Mesenchymal stem cell (in vitro differentiated cells and primary cell): ENCODE data around the gene ACSF3.
A peak's percentile ranks its signal among the peaks of the same experiment; 100 is the strongest.

ENCODE experiments used
- DNase-seq: peaks from one replicate; pipeline ENCODE4 v3.0.0-alpha.2; 2013
- H2AFZ ChIP-seq: one replicate; pipeline ENCODE4 v1.6.1; 2013; ENCODE audit warnings: low read depth, mild to moderate bottlenecking, control low read depth, inconsistent platforms, low read length, moderate library complexity
- H2AK5ac ChIP-seq: 2 replicates; pipeline ENCODE4 v1.6.1; 2013; ENCODE audit warnings: low read length, moderate library complexity, mild to moderate bottlenecking, inconsistent platforms; ENCODE audit not compliant: severe bottlenecking
- H2BK120ac ChIP-seq: one replicate; pipeline ENCODE4 v1.6.1; 2013; ENCODE audit warnings: low read depth, mild to moderate bottlenecking, inconsistent platforms, low read length, moderate library complexity
- H2BK12ac ChIP-seq, 2 experiments: one replicate each; pipeline ENCODE4 v1.6.1; 2013; ENCODE audit warnings: inconsistent platforms in 2 of 2, low read length in 2 of 2, mild to moderate bottlenecking in 2 of 2, moderate library complexity in 2 of 2, control low read depth in 1 of 2
- H2BK15ac ChIP-seq: one replicate; pipeline ENCODE4 v1.6.1; 2013; ENCODE audit warnings: mild to moderate bottlenecking, low read depth, inconsistent platforms; ENCODE audit not compliant: poor library complexity, severe bottlenecking
- H2BK5ac ChIP-seq: 2 replicates; pipeline ENCODE4 v1.6.1; 2013; ENCODE audit warnings: low read depth, mild to moderate bottlenecking, low read length, control low read depth, inconsistent platforms; ENCODE audit not compliant: poor library complexity, severe bottlenecking
- H3K14ac ChIP-seq, 2 experiments: one replicate each; pipeline ENCODE4 v1.6.1; 2013; ENCODE audit warnings: inconsistent platforms in 2 of 2, low read length in 2 of 2, control low read depth in 1 of 2, mild to moderate bottlenecking in 1 of 2, moderate library complexity in 1 of 2
- H3K18ac ChIP-seq, 2 experiments: one replicate each; pipeline ENCODE4 v1.6.1; 2013; ENCODE audit warnings: inconsistent platforms in 2 of 2, low read length in 2 of 2, control low read depth in 1 of 2, low read depth in 1 of 2, mild to moderate bottlenecking in 1 of 2
- H3K23ac ChIP-seq, 2 experiments: one replicate each; pipeline ENCODE4 v1.6.1; 2013; ENCODE audit warnings: inconsistent platforms in 2 of 2, low read length in 2 of 2, mild to moderate bottlenecking in 2 of 2, moderate library complexity in 2 of 2, control low read depth in 1 of 2
- H3K27ac ChIP-seq: 2 replicates; pipeline ENCODE4 v1.5.1; 2013; ENCODE audit warnings: mild to moderate bottlenecking, moderate library complexity, low read length, control low read depth, inconsistent platforms; ENCODE audit not compliant: poor library complexity, severe bottlenecking
- H3K27me3 ChIP-seq, 2 experiments: 2 replicates each; pipeline versions ENCODE4 v1.6.1 to v1.7.0; 2013; ENCODE audit warnings: low read length in 2 of 2, mild to moderate bottlenecking in 2 of 2, moderate library complexity in 2 of 2, control low read depth in 1 of 2, inconsistent platforms in 1 of 2; ENCODE audit not compliant: control insufficient read depth in 1 of 2, insufficient read depth in 1 of 2
- H3K36me3 ChIP-seq, 2 experiments: 2 replicates each; pipeline versions ENCODE4 v1.6.1 to v1.7.0; 2013; ENCODE audit warnings: low read length in 2 of 2, control low read depth in 1 of 2, inconsistent platforms in 1 of 2, low read depth in 1 of 2, mild to moderate bottlenecking in 1 of 2; ENCODE audit not compliant: insufficient read depth in 2 of 2, control insufficient read depth in 1 of 2
- H3K4ac ChIP-seq, 2 experiments: one replicate each; pipeline ENCODE4 v1.6.1; 2013; ENCODE audit warnings: inconsistent platforms in 2 of 2, low read length in 2 of 2, mild to moderate bottlenecking in 2 of 2, moderate library complexity in 2 of 2, control low read depth in 1 of 2, low read depth in 1 of 2
- H3K4me1 ChIP-seq: 2 replicates; pipeline ENCODE4 v1.6.1; 2013; ENCODE audit warnings: low read depth, low read length, control low read depth; ENCODE audit not compliant: control insufficient read depth, insufficient read depth
- H3K4me2 ChIP-seq: 2 replicates; pipeline ENCODE4 v1.6.1; 2013; ENCODE audit warnings: low read length, mild to moderate bottlenecking, inconsistent platforms; ENCODE audit not compliant: poor library complexity, severe bottlenecking
- H3K4me3 ChIP-seq, 2 experiments: 2 replicates each; pipeline versions ENCODE4 v1.5.1 to v1.7.0; 2013; ENCODE audit warnings: low read length in 2 of 2, mild to moderate bottlenecking in 2 of 2, control low read depth in 1 of 2, low read depth in 1 of 2; ENCODE audit not compliant: insufficient read depth in 1 of 2
- H3K79me1 ChIP-seq: replicated peaks from 2 replicates; pipeline ENCODE4 v1.6.1; 2013; ENCODE audit warnings: mild to moderate bottlenecking, control low read depth, low read length, inconsistent platforms; ENCODE audit not compliant: poor library complexity, severe bottlenecking
- H3K9ac ChIP-seq: 2 replicates; pipeline ENCODE4 v1.7.0; 2013; ENCODE audit warnings: mild to moderate bottlenecking, low read length, moderate library complexity
- H3K9me3 ChIP-seq: 2 replicates; pipeline ENCODE4 v1.7.0; 2013; ENCODE audit warnings: mild to moderate bottlenecking, low read length; ENCODE audit not compliant: control insufficient read depth
- H4K8ac ChIP-seq: one replicate; pipeline ENCODE4 v1.6.1; 2013; ENCODE audit warnings: inconsistent platforms, mild to moderate bottlenecking, low read length, moderate library complexity
- H4K91ac ChIP-seq: one replicate; pipeline ENCODE4 v1.6.1; 2013; ENCODE audit warnings: mild to moderate bottlenecking, low read length, inconsistent platforms
- WGBS: methylation state at CpG from one replicate; pipeline ENCODE4 v1.1.7; 2013; ENCODE audit warnings: mixed read lengths; 5-methylcytosine and 5-hydroxymethylcytosine counted together

Gene ACSF3

GRCh38 chr16:89169778-89170177 lies 76.1 kb downstream of the ACSF3 start:
- Histone ChIP-seq H2AK5ac (no peak overlapping the region), H3K18ac (no peak overlapping the region), H3K9me3 (no peaks in the 10 kb centered on the region), H3K4me3 (no peak overlapping the region), H3K79me1 (no peaks in the 10 kb centered on the region), H2BK5ac (no peak overlapping the region), H3K14ac (no peak overlapping the region), H3K27me3 (peaks cover 35 to 67% of the 10 kb centered on the region in 2 experiments), H3K23ac (no peak overlapping the region), H3K36me3 (no peaks in the 10 kb centered on the region), H3K4ac (no peak overlapping the region), H3K4me1 (peaks cover 21% of the 10 kb centered on the region), H4K91ac (no peak overlapping the region), H2BK12ac (no peak overlapping the region), H2AFZ (no peak overlapping the region), H3K9ac (no peak overlapping the region), H3K4me2 (no peak overlapping the region), H4K8ac (no peak overlapping the region), H3K27ac (no peak overlapping the region), H2BK120ac (no peak overlapping the region), H2BK15ac (no peak overlapping the region)
- 92% methylated on average over 10 of the region's 14 CpGs for WGBS
- DNase-seq, result no peak

GRCh38 chr16:89170346-89171215 lies 76.9 kb downstream of the ACSF3 start:
- peak overlapping the region; percentile 73 for H3K4me2 ChIP-seq
- no peak overlapping the region for H3K27ac ChIP-seq
- H2AK5ac ChIP-seq, result no peak overlapping the region
- no peak overlapping the region for H3K9ac ChIP-seq
- H3K4me3 ChIP-seq, result peak overlapping the region in 1 of 2 experiments; percentile 8
- WGBS, result 27% methylated on average over 30 of the region's 34 CpGs
- no peak overlapping the region for H4K91ac ChIP-seq
- H3K27me3 ChIP-seq, result peaks cover 32 to 72% of the 10 kb centered on the region in 2 experiments
- H3K9me3 ChIP-seq, result no peaks in the 10 kb centered on the region
- no peaks in the 10 kb centered on the region for H3K79me1 ChIP-seq
- no peak overlapping the region for H2AFZ ChIP-seq
- H2BK120ac ChIP-seq, result no peak overlapping the region
- peak overlapping the region in 1 of 2 experiments; percentile 4 for H3K23ac ChIP-seq
- peak overlapping the region in 1 of 2 experiments; percentile 3 for H3K14ac ChIP-seq
- H3K4me1 ChIP-seq, result peaks cover 26% of the 10 kb centered on the region
- H2BK5ac ChIP-seq, result no peak overlapping the region
- H3K18ac ChIP-seq, result peak overlapping the region; percentile 25 to 47
- H2BK12ac ChIP-seq, result no peak overlapping the region
- H4K8ac ChIP-seq, result no peak overlapping the region
- no peak overlapping the region for H3K4ac ChIP-seq
- no peaks in the 10 kb centered on the region for H3K36me3 ChIP-seq
- no peak for DNase-seq
- H2BK15ac ChIP-seq, result no peak overlapping the region

- peak; percentile 85 for DNase-seq
- peak within 1 kb of the TSS; percentile 8 for H2AFZ ChIP-seq
- no peak within 1 kb of the TSS for H3K9ac ChIP-seq
- H3K4me3 ChIP-seq, result peak within 1 kb of the TSS in 1 of 2 experiments; percentile 8
- H2BK12ac ChIP-seq, result no peak within 1 kb of the TSS
- peak within 1 kb of the TSS; percentile 25 to 47 for H3K18ac ChIP-seq
- no peaks in the 10 kb centered on the region for H3K36me3 ChIP-seq
- no peak within 1 kb of the TSS for H2BK120ac ChIP-seq
- peak within 1 kb of the TSS; percentile 73 for H3K4me2 ChIP-seq
- no peak within 1 kb of the TSS for H2AK5ac ChIP-seq
- H2BK5ac ChIP-seq, result no peak within 1 kb of the TSS
- peaks cover 32 to 80% of the 10 kb centered on the region in 2 experiments for H3K27me3 ChIP-seq
- H3K23ac ChIP-seq, result peak within 1 kb of the TSS in 1 of 2 experiments; percentile 4
- H3K27ac ChIP-seq, result no peak within 1 kb of the TSS
- peak within 1 kb of the TSS; percentile 45 for H2BK15ac ChIP-seq
- peak within 1 kb of the TSS in 1 of 2 experiments; percentile 3 for H3K14ac ChIP-seq
- peak within 1 kb of the TSS; percentile 8 for H4K91ac ChIP-seq
- no peak within 1 kb of the TSS for H3K4ac ChIP-seq
- H3K4me1 ChIP-seq, result peaks cover 29% of the 10 kb centered on the region
- no peak within 1 kb of the TSS for H4K8ac ChIP-seq
- H3K79me1 ChIP-seq, result no peaks in the 10 kb centered on the region
- no peaks in the 10 kb centered on the region for H3K9me3 ChIP-seq
- WGBS, result 11% methylated on average over 53 of the region's 74 CpGs
Observed at GRCh38 chr16:89171216-89172170, 77.8 kb downstream of the ACSF3 start, which contains the start of gene CDH15. CDH15 (plus strand) TSS chr16:89171748; CDS start chr16:89171832, 84 bp downstream.
